NCI-H2081 (cell line): ENCODE data around the gene IQCB1.
A peak's percentile ranks its signal among the peaks of the same experiment; 100 is the strongest.
"Not testable (repeated sequence)": the region's sequence is repeated elsewhere in the genome, so short reads cannot be mapped to it uniquely, and the experiment has no call there.

ENCODE experiments used
- DNase-seq, 2 experiments: peaks; one replicate each; lab custom pipeline; 2025; lab: John Stamatoyannopoulos, UW

IQCB1 gene

GRCh38 chr3:121809249-121809648, 25.6 kb downstream of the IQCB1 start:
- DNase-seq: no peak

GRCh38 chr3:121803771-121804320, 31.0 kb downstream of the IQCB1 start:
- DNase-seq: no peak

- DNase-seq: no peak
Observed at GRCh38 chr3:121800906-121801305, 34.0 kb downstream of the IQCB1 start.

GRCh38 chr3:121796970-121797369, 37.9 kb downstream of the IQCB1 start:
- DNase-seq: no peak

- no peak for DNase-seq
Observed at GRCh38 chr3:121794264-121794983, 40.4 kb downstream of the IQCB1 start.

GRCh38 chr3:121793078-121793477, 41.8 kb downstream of the IQCB1 start:
- DNase-seq: no peak

- DNase-seq: no peak
Observed at GRCh38 chr3:121786485-121786884, 48.4 kb downstream of the IQCB1 start.

- not testable (repeated sequence) for DNase-seq
Observed at GRCh38 chr3:121782784-121783183, 52.1 kb downstream of the IQCB1 start.

GRCh38 chr3:121781611-121782010, 53.2 kb downstream of the IQCB1 start:
- DNase-seq: no peak

GRCh38 chr3:121775095-121775494, 59.8 kb downstream of the IQCB1 start:
- not testable (repeated sequence) for DNase-seq

GRCh38 chr3:121769246-121769645, 65.6 kb downstream of the IQCB1 start:
- no peak for DNase-seq

GRCh38 chr3:121768452-121768851, 66.4 kb downstream of the IQCB1 start:
- DNase-seq: no peak

GRCh38 chr3:121759541-121760202, 75.2 kb downstream of the IQCB1 start:
- DNase-seq: no peak

GRCh38 chr3:121758727-121759450, 76.0 kb downstream of the IQCB1 start:
- no peak for DNase-seq

GRCh38 chr3:121757812-121758545, 76.9 kb downstream of the IQCB1 start:
- DNase-seq: no peak

- DNase-seq: no peak
Observed at GRCh38 chr3:121757087-121757811, 77.6 kb downstream of the IQCB1 start.

GRCh38 chr3:121752772-121753171, 82.1 kb downstream of the IQCB1 start:
- DNase-seq: no peak

GRCh38 chr3:121752261-121752660, 82.6 kb downstream of the IQCB1 start:
- DNase-seq: no peak

GRCh38 chr3:121750087-121750415, 84.8 kb downstream of the IQCB1 start:
- DNase-seq: no peak

- peak; percentile 100 for DNase-seq
Observed at GRCh38 chr3:121749276-121750086, 85.4 kb downstream of the IQCB1 start, which contains the start of gene GOLGB1. GOLGB1 (minus strand) TSS chr3:121749741; CDS start chr3:121730971, 18,770 bp downstream.
